AG08395 (cell line): ENCODE results near the gene PDE4B.
"Not testable (repeated sequence)": the region's sequence is repeated elsewhere in the genome, so short reads cannot be mapped to it uniquely, and the experiment has no call there.

Experiments
- DNase-seq: peaks from one replicate; pipeline ENCODE4 v3.0.0; 2012; ENCODE audit warnings: mixed read lengths, low spot score

The PDE4B gene

DNA sequence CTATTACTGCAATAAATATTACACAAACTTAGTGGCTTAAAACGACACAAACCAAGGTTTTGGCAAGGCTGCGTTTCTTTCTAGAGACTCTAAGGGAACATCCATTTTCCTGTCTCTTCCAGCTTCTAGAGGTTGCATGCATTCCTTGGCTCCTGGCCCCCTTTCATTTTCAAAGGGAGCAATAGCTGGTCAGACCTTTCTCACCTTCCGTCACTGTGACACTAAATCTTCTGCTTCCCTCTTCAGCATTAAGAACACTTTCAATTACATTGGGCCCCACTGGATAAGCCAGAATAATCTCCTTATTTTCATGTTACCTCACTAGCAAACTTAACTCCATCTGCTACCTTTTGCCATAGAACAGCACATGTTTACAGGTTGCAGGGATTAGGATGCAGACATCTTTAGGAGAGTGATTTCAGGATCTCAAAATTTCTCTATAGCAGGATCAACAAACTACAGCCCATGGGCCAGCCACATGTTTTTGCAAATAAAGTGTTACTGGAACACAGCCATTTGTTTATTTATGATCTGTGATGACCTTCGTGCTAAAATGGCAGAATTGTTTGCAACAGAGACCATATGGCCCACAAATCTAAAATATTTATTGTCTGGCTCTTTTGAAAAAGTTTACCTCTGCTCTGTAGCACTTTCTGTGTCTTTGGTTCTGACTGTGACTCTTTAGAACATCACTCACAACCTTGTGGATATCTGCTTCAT, 519.7 kb downstream of the PDE4B start:
- no peak for DNase-seq

DNA sequence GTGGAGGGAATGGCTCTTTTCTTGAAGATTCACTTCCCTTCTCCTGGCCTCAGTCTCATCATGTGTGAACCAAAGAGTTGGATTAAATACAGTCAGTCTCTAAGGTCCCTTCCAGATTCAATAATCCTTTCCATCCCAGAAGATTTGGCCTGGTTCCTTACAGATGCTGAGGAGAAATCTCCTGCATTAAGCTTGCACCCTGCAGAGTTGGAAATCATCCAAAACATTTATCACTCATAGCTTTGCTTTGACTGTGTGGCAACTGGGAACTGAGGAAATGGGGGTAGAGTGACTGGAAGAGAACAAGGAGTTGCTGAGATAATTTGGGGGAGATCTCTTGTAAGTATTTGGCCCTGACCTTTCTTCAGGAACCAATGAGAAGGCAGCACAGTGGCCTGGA, 520.7 kb downstream of the PDE4B start:
- DNase-seq: no peak

DNA sequence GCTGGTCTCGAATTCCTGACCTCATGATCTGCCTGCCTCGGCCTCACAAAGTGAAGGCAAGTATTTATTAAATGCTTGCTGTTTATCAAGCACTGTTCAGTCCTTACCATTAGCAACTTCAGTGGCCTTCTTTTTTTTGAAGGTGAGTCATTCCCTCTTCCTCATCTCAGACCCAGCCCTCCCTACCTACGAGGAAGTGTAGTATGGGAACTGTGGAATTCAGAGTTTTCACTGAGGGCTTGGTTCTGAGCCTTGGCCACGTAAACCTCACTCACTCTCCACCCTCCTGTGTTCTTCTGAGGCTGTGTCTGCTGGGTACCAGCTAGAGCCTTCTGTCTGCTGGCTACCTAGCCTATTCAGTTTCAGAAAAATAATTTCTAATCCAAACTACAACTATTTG, 523.0 kb downstream of the PDE4B start:
- DNase-seq: no peak

DNA sequence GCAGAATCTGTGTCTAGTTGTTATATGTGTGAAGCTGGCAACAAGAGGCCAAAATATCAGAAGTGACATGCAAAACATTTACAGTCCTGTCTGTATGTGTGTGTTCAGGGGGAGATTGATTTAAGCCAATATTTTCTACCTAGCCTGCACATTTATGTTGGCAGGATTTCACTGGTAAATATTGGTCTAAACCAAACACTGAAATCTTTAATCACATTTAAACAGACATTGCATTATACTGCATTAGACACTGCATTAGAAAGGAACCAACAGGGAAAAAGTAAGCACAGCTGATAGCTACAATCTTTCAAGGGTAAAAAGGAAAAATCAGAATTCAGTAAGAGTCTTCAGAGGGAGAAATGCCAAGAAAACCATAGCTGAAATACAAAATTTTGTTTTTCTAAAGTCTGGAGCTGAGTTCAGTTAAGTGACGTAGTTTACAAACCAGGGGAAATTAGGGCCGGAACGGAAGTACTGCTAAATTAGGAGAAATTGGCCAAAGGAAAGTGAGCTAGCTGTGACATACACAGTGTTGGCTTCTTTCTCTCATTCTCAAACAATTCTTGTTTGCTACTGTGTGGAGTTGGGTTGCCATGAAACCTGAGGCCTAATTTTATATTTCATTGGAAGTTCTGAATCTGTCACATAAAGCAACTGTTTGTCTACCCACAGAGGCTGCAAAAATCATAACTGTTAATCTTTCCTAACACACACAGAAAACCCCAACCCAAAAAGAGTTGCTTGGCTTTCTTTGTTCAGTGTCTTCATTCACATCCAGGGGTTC, 524.0 kb downstream of the PDE4B start:
- peak; percentile 20 for DNase-seq

DNA sequence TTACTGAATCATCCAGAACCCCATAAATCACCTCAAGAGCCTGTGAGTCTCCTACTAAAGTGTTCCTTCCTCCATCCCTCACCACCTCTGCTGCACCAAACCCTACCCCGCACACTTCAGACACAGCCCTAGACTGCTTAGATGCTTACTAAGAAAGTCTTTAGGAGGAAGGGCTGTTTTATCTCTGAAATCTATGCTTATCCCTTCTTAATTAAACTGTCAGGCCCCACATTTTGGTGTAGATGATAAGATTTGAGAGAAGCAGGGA, 524.5 kb downstream of the PDE4B start:
- DNase-seq: no peak

DNA sequence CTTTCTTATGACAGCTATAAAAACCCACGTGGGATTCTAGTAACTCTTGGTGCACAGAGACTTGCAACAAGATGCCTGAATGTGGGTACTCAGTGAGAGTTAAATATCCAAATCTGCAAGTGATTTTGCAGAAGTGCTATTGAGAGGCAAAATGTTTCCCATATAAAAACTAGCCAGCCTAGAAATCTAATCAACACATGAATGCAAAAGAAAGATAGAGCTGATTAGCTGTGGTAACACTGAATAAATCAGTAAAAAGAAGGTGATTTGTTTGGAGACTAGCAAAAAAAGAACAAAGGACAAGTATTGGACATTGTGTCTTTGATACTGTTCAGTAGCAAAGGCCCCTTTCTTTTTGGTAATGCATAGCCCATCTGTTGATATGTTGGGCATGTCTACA, 527.5 kb downstream of the PDE4B start:
- no peak for DNase-seq

DNA sequence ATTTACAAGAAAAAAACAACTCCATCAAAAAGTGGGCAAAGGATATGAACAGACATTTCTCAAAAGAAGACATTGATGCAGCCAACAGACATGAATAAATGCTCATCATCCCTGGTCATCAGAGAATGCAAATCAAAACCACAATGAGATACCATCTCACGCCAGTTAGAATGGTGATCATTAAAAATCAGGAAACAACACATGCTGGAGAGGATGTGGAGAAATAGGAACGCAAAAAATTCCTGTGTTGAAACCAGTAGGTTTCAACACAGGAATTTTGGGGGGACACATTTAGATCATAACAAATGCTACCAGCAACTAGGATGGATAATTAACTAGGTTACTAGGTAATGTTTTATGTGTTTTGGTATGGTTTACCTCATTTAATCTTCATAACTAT, 529.8 kb downstream of the PDE4B start:
- DNase-seq: not testable (repeated sequence)

DNA sequence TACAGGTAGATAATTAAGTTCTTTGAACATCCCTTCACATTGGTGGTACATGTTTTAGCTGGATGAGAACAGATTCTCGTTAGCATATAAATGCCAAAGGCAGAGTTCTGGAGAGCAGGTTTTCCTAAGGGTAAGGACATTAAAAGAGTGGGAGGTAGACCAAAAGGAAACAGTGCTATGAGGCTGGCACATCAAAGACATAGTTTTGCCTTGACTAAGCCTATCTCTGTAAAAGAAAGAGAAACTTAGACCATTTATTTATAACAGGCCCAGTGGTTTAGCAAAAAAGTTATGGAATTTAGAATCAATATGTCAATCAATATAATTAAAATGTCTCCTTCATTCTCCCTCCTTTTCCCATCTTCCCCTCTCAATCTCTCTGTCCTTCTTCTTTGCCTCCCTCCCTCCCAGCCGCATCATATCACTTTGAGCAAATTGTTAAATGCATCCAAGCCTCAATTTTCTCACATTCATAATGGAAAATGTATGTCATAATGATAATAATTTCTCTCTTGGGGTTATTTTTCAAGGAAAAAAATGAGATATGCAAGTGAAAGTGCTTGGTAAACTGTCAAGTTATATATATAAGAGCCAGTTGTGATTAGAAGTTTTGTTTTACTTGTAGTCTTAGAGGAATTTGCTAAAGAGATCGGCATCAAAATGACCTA, 531.4 kb downstream of the PDE4B start:
- DNase-seq: no peak

DNA sequence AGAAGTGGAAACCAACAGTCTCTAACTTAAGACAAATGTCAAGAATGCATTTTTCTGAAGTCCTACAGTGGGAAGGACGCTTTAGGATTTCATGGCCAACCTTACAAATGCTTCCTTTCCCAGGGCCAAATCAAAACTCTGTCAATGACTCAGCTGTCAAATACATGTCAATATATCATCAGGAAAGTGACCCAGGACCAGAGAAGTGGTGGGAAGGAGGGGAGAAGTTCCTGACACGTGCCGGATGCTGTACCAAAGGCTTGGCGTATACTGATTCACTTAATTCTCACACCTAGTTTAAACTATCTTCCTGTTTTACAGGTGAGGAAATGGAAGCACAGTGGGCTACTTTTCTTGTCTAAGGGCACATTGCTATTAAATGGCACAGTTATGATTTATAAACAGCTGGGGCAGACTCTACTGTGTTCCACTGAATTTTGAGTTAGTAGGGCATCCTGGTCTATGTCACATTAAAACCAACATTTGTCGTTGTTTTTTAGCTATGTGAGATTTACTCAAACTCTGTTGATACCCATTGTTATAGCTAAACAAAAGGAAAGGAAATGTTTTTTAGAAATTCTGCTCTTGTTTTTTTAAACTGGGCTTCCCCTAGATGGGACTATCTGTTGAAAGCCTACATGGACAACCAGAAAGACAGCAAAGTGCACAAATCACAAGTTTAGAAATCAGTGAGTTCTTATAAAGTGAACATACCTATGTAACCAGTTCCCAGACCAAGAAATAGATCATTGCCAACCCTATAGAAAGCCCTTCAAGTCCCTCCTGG, 533.1 kb downstream of the PDE4B start:
- DNase-seq: no peak

DNA sequence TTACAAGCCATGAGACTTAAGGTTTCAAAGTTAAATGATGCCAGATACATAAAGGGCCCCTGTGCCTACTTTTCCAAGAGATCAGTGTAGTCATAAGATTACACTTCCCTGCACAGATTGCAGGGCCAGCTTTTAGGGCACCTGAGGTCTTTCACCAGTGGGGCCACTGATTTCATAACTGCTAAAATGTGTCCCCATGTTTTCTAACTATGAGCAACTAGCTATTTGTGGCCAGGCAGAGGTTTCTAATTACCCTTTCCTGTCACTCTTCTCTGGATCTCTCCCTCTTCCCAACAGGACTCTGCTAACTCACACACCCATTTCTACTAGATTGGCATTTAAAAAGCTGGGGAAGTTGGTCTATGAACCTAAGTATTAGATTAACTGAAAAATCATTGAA, 534.2 kb downstream of the PDE4B start:
- DNase-seq: no peak

DNA sequence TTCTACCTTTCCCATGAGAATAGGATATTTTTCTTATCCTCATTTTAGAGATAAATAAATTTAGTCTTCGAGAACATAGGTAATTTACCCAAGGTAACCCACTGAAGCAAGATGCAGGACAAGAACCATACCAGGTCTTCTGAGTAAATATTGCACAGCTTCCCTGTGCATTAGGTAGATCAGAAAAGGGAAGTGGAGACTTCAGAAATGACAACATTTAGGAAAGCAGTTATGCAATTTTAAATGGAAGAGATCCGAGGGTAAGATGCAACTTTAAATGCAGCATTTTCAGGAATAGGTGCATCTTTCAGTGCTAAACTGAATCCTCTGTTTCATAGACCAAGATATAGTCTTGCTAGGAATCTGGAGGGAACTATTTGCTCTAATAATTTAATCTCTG, 534.9 kb downstream of the PDE4B start:
- DNase-seq: no peak

DNA sequence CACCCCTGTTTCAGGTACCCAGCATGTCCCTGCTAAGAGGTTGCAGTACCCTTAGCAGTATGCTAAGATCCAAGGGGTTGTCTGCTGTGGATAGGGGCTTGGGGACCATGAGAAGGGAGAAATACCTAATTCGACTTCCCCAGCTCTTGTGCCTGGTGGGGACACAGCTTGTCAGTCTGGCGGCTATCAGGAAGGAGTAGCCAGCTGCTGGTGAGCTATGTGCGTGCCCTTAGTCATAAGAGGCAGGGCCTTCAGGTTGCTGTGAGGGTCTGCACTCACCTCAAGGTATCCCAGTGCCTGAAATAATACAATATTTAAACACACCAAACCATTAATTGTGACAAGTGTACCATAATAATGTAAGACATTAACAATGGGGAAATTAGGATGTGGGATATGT, 536.2 kb downstream of the PDE4B start:
- no peak for DNase-seq

DNA sequence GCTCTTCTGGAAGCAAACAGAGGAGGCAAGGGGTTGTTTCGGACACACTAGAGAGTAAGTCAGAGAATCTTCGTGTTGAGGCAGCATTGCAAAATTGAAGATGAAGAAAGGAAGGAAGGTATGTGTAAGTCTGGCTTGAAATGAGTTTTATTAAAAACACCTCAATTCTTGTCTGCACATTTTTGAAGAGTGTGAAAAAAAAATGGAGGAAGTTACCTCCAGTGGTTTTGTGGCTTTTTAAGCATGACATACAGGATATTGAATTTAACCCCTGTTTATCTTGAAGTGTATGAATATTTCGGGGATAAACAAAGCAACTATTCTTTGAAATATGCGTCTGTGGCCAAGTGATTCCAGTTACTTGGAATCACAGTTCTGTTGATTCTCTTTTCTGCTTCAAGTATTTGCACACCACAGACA, 538.0 kb downstream of the PDE4B start:
- DNase-seq: no peak

DNA sequence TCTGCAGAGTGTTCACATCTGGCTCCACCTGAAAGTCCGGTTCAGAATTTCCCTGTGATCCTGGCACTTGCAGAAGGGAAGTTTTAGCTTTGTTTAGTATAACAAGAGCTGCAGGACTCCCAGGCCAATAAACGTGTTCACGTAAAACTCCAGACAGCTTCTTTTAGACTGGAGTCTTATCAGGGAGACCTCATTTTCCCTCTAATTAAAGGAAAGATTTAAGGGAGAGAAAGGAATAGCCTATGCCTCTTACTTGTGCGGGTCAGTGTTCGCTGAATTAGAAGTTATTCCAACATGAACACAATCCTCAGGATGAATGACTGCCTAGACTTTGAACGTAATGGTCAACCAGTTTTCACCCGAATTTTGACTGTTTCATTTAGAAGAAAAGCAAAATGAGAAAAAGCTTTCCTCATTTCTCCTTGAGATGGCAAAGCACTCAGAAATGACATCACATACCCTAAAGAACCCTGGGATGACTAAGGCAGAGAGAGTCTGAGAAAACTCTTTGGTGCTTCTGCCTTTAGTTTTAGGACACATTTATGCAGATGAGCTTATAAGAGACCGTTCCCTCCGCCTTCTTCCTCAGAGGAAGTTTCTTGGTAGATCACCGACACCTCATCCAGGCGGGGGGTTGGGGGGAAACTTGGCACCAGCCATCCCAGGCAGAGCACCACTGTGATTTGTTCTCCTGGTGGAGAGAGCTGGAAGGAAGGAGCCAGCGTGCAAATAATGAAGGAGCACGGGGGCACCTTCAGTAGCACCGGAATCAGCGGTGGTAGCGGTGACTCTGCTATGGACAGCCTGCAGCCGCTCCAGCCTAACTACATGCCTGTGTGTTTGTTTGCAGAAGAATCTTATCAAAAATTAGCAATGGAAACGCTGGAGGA, 539.2 kb downstream of the PDE4B start:
- DNase-seq: peak; percentile 82

DNA sequence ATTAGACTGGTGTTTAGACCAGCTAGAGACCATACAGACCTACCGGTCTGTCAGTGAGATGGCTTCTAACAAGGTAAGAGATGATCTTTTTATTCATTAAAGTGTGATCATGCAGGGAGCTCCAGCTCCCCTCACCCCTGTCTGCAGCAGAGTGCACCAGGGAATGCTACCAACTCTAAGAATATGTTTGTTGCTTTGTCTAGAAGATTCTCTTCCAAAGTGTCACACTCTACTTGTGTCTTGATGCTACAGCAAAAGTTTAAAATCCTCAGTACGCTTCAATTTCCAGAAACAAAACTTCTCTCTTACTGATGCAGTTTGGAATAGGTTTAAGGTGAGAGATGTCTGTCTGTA, 539.8 kb downstream of the PDE4B start:
- no peak for DNase-seq

DNA sequence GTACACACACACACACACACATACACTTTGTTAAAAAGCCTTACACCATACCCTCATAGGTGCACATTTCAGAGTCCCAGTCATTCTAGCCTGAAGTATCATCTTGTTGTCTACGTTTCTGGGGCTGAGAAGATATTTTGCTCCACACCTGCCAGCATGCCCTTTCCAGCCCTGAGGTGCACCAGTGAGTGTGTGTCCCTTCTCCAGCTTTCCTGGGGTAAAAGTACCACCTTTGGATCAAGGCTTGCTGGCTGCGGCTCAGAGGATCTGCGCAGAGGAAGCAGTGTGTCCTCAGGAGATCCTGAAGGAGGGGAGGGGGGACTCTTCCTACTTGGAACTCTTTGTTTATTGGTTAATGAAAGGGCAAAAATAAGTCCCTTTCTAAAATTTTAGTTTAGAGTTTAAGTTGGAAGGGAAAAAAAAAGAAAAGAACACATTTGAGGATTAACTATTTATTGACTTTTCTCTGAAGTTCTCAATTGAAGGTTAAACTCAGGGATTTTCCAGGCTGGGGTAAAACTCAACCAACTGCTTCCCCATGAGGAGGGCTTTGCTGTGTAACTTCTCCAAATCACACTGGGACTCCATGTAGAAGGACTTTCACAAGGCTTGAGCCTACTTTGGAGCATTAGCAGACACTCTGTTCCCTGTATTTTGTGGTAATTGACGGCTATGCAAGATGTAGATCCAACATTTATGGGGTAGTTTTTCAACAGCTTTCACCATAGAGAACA, 540.9 kb downstream of the PDE4B start:
- no peak for DNase-seq

DNA sequence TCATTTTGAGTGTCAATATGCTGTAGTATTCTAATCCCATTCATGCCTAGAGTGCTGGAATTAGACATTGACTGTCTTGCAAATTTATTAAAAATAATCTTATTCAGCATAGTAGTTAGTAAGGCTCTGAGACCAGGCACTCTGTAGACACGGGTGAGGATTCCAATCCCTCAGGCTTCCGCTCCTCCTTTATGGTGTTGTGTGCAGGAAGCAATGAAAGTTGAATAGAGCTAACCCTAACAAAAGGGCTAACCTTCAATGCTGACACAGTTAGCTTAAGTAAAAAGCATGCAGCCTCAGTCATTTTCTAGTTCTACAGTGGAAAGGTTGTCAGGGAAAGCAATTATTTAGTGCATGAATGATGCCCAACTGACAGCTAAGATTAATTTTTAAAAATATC, 541.6 kb downstream of the PDE4B start:
- no peak for DNase-seq

DNA sequence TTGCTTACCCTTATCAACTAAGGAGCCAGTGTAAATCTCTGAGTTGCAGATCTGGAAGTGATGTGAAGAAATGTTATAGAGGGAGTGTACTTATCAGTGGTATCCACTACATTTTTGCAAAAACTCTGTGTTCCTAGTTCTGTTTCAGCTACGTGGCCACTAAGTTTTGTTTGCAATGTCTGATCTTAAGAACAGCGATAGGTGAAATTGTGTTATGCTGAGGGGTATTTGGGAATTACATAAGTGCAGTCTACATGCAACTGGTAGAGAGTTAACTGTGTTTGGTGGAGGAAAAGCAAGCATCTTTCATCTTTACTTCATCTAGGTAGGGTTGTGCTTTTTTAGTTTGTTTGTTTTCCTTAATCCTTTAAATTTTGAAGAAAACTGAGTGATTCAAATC, 542.4 kb downstream of the PDE4B start:
- DNase-seq: no peak

DNA sequence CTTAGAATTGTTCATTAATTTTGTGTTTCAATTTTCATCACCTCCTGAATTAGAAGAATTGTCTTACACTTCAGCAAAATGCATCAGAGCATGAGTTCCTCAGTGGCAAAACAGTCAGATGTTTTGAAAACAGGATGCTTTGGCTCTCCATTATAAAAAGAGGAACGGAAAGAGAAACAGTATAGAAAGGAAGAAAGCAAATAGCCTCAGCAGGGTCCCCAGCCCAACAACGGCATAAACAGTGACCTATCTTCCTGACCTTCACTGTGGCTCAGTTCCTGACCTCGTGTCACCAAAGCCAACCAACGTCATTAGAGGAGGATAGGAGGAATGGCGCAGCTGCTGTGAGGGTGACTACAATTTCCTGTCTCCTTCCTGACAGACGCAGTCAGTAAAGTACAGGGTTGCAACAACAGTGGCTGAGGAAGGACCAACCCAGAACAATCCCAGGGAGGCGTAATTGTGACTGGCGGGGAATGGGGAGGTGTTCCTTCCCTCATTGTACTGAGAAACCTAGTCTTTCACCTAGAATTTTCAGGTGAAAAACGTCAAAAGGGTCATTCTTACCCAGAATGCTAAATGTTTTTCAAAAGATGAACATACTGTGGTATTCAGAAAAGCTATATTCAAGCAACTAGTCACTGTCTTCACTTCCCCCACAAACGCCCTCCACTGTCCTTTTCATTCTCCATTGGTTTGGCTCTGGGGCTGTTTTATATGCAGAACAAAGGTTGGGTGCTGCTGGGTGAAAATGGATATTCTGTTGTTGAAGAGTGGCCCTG, 543.4 kb downstream of the PDE4B start:
- DNase-seq: no peak

DNA sequence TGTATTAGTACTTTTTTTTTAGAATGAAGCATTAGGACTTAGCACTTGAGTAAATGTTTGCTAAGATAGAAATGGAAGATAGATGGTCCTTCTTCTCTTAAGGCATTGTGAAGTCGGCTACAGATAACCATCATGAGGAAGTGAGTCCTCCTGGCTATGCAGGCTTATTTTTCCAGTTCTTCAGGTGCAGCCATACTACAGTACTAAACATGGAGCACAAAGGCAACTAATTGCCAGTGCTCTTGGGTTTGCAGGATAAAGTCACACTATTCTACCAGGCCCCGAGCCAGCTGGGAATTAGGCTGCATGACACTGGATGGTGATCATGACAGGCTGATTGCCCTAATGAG, 543.9 kb downstream of the PDE4B start:
- DNase-seq: no peak
